H1 (cell line): ENCODE measurements around the gene ADGB. TPM values are rescaled to one million over a fixed set of nuclear protein-coding genes. Genes with fewer than 3 reads are reported as not detected.
A peak's percentile ranks its signal among the peaks of the same experiment; 100 is the strongest.

Experiments used
- CTCF ChIA-PET: fragments of 300-600 bp; sonication (Branson Sonifier 250); formaldehyde crosslinking; loops from one replicate; lab custom pipeline; 2021; ENCODE audit not compliant: partially characterized antibody; lab: Charles Lee
- POLR2A ChIA-PET: fragments of 300-600 bp; sonication (Branson Sonifier 250); formaldehyde crosslinking; loops from one replicate; lab custom pipeline; 2021; ENCODE audit warnings: inconsistent platforms; ENCODE audit not compliant: partially characterized antibody; lab: Charles Lee
- DNase-seq, 2 experiments: peaks; one replicate each; pipeline versions ENCODE4 v3.0.0 to v3.0.0-alpha.2; 2010 to 2022; ENCODE audit warnings: low spot score in 2 of 2, low read depth in 1 of 2, mixed read lengths in 1 of 2
- FAIRE-seq: peaks from 2 replicates; lab custom pipeline; 2011; peaks lifted over from hg19 to GRCh38; lab: Jason Lieb, UNC
- H2AFZ ChIP-seq: 2 replicates; pipeline ENCODE4 v1.8.1; 2012; ENCODE audit warnings: low read length, inconsistent platforms
- H2AK5ac ChIP-seq: 2 replicates; pipeline ENCODE4 v1.6.1; 2013; ENCODE audit warnings: low read depth, low read length
- H2BK120ac ChIP-seq: replicated peaks from 2 replicates; pipeline ENCODE3; 2013; ENCODE audit warnings: low read depth, low read length, inconsistent platforms
- H2BK12ac ChIP-seq: 2 replicates; pipeline ENCODE4 v1.6.1; 2013; ENCODE audit warnings: low read depth, low read length
- H2BK15ac ChIP-seq: 2 replicates; pipeline ENCODE4 v1.6.1; 2013; ENCODE audit warnings: low read length
- H2BK20ac ChIP-seq: 2 replicates; pipeline ENCODE4 v1.6.1; 2013; ENCODE audit warnings: low read length
- H2BK5ac ChIP-seq: 2 replicates; pipeline ENCODE4 v1.6.1; 2013; ENCODE audit warnings: low read depth, low read length
- H3K14ac ChIP-seq: 2 replicates; pipeline ENCODE4 v1.6.1; 2013; ENCODE audit warnings: inconsistent platforms; ENCODE audit not compliant: insufficient read length
- H3K18ac ChIP-seq: 2 replicates; pipeline ENCODE4 v1.6.1; 2013; ENCODE audit warnings: low read length; ENCODE audit errors: extremely low read depth
- H3K23ac ChIP-seq: 2 replicates; pipeline ENCODE4 v1.6.1; 2013; ENCODE audit warnings: inconsistent platforms; ENCODE audit not compliant: insufficient read length
- H3K23me2 ChIP-seq: 2 replicates; pipeline ENCODE4 v1.6.1; 2013; ENCODE audit warnings: low read depth, low read length
- H3K27ac ChIP-seq: 2 replicates; pipeline ENCODE4 v1.6.1; 2011; ENCODE audit warnings: low read depth, low read length, inconsistent platforms
- H3K27me3 ChIP-seq, 4 experiments: replicated peaks in 1 of 4; 1 replicate in 1 of 4; 2 replicates in 3 of 4; pipeline versions ENCODE4 v1.6.1 to v1.8.1; 2011 to 2013; ENCODE audit warnings: low read length in 3 of 4, mild to moderate bottlenecking in 3 of 4, inconsistent platforms in 2 of 4, mixed read lengths in 2 of 4, moderate library complexity in 1 of 4; ENCODE audit not compliant: control insufficient read depth in 3 of 4, insufficient read depth in 3 of 4; ENCODE audit errors: extremely low read depth in 1 of 4
- H3K36me3 ChIP-seq, 4 experiments: 2 replicates each; pipeline versions ENCODE4 v1.6.1 to v1.8.1; 2011 to 2013; ENCODE audit warnings: mild to moderate bottlenecking in 4 of 4, low read length in 3 of 4, moderate library complexity in 2 of 4, control low read depth in 1 of 4, inconsistent platforms in 1 of 4; ENCODE audit not compliant: insufficient read depth in 4 of 4, control insufficient read depth in 2 of 4
- H3K4ac ChIP-seq: replicated peaks from 2 replicates; pipeline ENCODE3; 2013; ENCODE audit warnings: low read length, low read depth, mixed read lengths, inconsistent platforms; ENCODE audit not compliant: insufficient read length
- H3K4me1 ChIP-seq, 4 experiments: replicated peaks in 1 of 4; 1 replicate in 1 of 4; 2 replicates in 3 of 4; pipeline versions ENCODE4 v1.6.1 to v1.8.1; 2011 to 2013; ENCODE audit warnings: low read length in 3 of 4, inconsistent platforms in 2 of 4, mixed read lengths in 1 of 4; ENCODE audit not compliant: insufficient read depth in 4 of 4, control insufficient read depth in 3 of 4
- H3K4me2 ChIP-seq, 2 experiments: 2 replicates each; pipeline versions ENCODE4 v1.6.1 to v1.8.1; 2011 to 2013; ENCODE audit warnings: low read depth in 2 of 2, low read length in 2 of 2, control low read depth in 1 of 2, inconsistent platforms in 1 of 2, mild to moderate bottlenecking in 1 of 2; ENCODE audit not compliant: insufficient read depth in 1 of 2
- H3K4me3 ChIP-seq, 4 experiments: fragments of 200-600, 300-600 bp in 1 of 4; sonication (generic), shearing (Covaris generic), sonication (Bioruptor Twin) in 1 of 4; 2 replicates each; pipeline versions ENCODE4 v1.5.1 to v1.8.1; 2011 to 2016; ENCODE audit warnings: low read length in 4 of 4, low read depth in 3 of 4, control low read depth in 2 of 4, inconsistent platforms in 2 of 4, mild to moderate bottlenecking in 2 of 4, mixed read lengths in 1 of 4, moderate library complexity in 1 of 4; ENCODE audit not compliant: insufficient read depth in 2 of 4; ENCODE audit errors: extremely low read depth in 1 of 4
- H3K56ac ChIP-seq: replicated peaks from 2 replicates; pipeline ENCODE3; 2013; ENCODE audit warnings: low read depth, mild to moderate bottlenecking, mixed read lengths, low read length, inconsistent platforms; ENCODE audit not compliant: insufficient read length
- H3K79me1 ChIP-seq: 2 replicates; pipeline ENCODE4 v1.6.1; 2013; ENCODE audit warnings: low read depth, low read length, control low read depth
- H3K79me2 ChIP-seq, 2 experiments: 2 replicates each; pipeline versions ENCODE4 v1.6.1 to v1.8.1; 2012 to 2013; ENCODE audit warnings: low read length in 2 of 2, mild to moderate bottlenecking in 2 of 2, inconsistent platforms in 1 of 2; ENCODE audit not compliant: insufficient read depth in 2 of 2, control insufficient read depth in 1 of 2
- H3K9ac ChIP-seq, 4 experiments: replicated peaks in 1 of 4; 1 replicate in 1 of 4; 2 replicates in 3 of 4; pipeline versions ENCODE4 v1.6.1 to v1.8.1; 2011 to 2013; ENCODE audit warnings: low read depth in 3 of 4, low read length in 3 of 4, control low read depth in 2 of 4, mild to moderate bottlenecking in 2 of 4, moderate library complexity in 2 of 4, inconsistent platforms in 1 of 4; ENCODE audit errors: extremely low read depth in 1 of 4
- H3K9me3 ChIP-seq, 2 experiments: 2 replicates each; pipeline versions ENCODE4 v1.6.1 to v1.8.1; 2012 to 2013; ENCODE audit warnings: mild to moderate bottlenecking in 2 of 2, moderate library complexity in 2 of 2, control low read depth in 1 of 2, inconsistent platforms in 1 of 2, low read depth in 1 of 2, low read length in 1 of 2, mixed read lengths in 1 of 2; ENCODE audit not compliant: insufficient read depth in 2 of 2
- H4K20me1 ChIP-seq, 2 experiments: replicated peaks in 1 of 2; 2 replicates each; pipeline versions ENCODE3 to v1.8.1; 2011 to 2013; ENCODE audit warnings: inconsistent platforms in 2 of 2, low read length in 2 of 2, mild to moderate bottlenecking in 1 of 2; ENCODE audit not compliant: insufficient read depth in 2 of 2, control insufficient read depth in 1 of 2
- H4K5ac ChIP-seq: 2 replicates; pipeline ENCODE4 v1.6.1; 2013; ENCODE audit warnings: low read length, low read depth, mixed read lengths, inconsistent platforms; ENCODE audit not compliant: insufficient read length
- H4K8ac ChIP-seq: 2 replicates; pipeline ENCODE4 v1.8.0; 2013; ENCODE audit warnings: mild to moderate bottlenecking, moderate library complexity, low read length, inconsistent platforms; ENCODE audit not compliant: insufficient read depth; ENCODE audit errors: extremely low read depth
- H4K91ac ChIP-seq: replicated peaks from 2 replicates; pipeline ENCODE3; 2013; ENCODE audit warnings: low read length, mixed read lengths, inconsistent platforms; ENCODE audit not compliant: insufficient read length
- CREB1 ChIP-seq: IDR thresholded peaks from 2 replicates; pipeline ENCODE4 v1.6.1; 2012; ENCODE audit warnings: inconsistent platforms
- EP300 ChIP-seq, 2 experiments: IDR thresholded peaks; 1 replicate in 1 of 2; 2 replicates in 1 of 2; pipeline ENCODE4 v1.6.1; 2011 to 2012; ENCODE audit warnings: low read depth in 2 of 2, low read length in 2 of 2, mild to moderate bottlenecking in 2 of 2, borderline replicate concordance in 1 of 2, inconsistent platforms in 1 of 2, moderate library complexity in 1 of 2
- PHF8 ChIP-seq: fragments of 200-600 bp; sonication (generic); conservative IDR thresholded peaks from 2 replicates; pipeline ENCODE4 v1.7.1; 2012; ENCODE audit warnings: low read depth, mild to moderate bottlenecking, inconsistent platforms, low read length, moderate library complexity
- SIRT6 ChIP-seq: IDR thresholded peaks from one replicate; pipeline ENCODE4 v1.7.1; 2012; ENCODE audit warnings: low read length, inconsistent platforms
- WGBS, 2 experiments: shearing (Covaris generic) in 1 of 2; methylation state at CpG; one replicate each; pipeline versions ENCODE4 v1.1.6 to v1.1.7; 2013 to 2015; ENCODE audit warnings: low lambda C conversion rate in 2 of 2, mixed read lengths in 2 of 2, inconsistent platforms in 1 of 2, low coverage in 1 of 2, missing lambda C conversion rate in 1 of 2; ENCODE audit not compliant: insufficient replicate concordance in 2 of 2, insufficient coverage in 1 of 2, insufficient read length in 1 of 2; ENCODE audit errors: extremely low coverage in 1 of 2, missing lambda C conversion rate in 1 of 2; 5-methylcytosine and 5-hydroxymethylcytosine counted together
- polyA plus RNA-seq, 7 experiments: library from polyadenylated mRNA; depleted of rRNA in 3 of 7; stranded (reverse) in 5 of 7; unstranded in 2 of 7; fragments of >200 nt in 5 of 7; fragments of 200-250 nt in 2 of 7; gene quantifications; 1 replicate in 5 of 7; 2 replicates in 1 of 7; 4 replicates in 1 of 7; pipeline versions ENCODE4 v1.2.1 to v1.2.3, GENCODE V29; 2011 to 2013; ENCODE audit warnings: missing spikeins in 2 of 7, mixed read lengths in 2 of 7
- total RNA-seq: library from RNA; stranded (reverse); fragmentation: NEBNext Ultra II Directional; extraction: Animal tissue kit (Norgen Biotek cat#: 25700); gene quantifications from 2 replicates; pipeline ENCODE4 v1.2.1, GENCODE V29; 2021

The ADGB gene
- total and polyA plus RNA-seq, 2 of the 8 experiments (the other 6 are each of a cell fraction or from before 2014, with no cell fraction given), result not detected

DNA sequence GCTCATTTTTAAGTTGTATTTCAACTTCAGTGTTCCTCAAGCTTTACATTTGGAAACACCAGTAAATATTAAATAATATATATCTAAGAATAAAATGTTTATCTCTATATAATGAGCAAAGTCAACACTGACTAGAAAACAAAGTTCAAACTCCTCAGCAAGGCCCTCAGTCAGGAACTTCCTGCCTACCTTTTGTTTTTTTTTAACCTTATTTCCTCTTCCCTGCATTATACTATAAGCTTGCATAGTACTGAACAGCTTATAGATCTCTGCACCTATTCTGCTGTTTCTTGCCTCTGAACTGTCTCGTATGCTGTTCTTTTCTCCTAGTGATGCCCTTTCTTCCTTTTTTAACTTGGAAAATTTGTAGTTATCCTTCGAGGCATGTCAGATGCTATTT is 29.6 kb downstream of the ADGB start:
- WGBS, 2 experiments, result 84% methylated on average over 2 of the region's 2 CpGs; no CpG with 5 or more reads in 1 of the 2 experiments

More for the DNA sequence above, 29.6 kb downstream of the ADGB start:
- Histone ChIP-seq H2BK15ac (no peak overlapping the region), H2AK5ac (no peak overlapping the region), H3K79me2 (no peaks in the 10 kb centered on the region), H3K36me3 (no peaks in the 10 kb centered on the region), H3K9ac (no peak overlapping the region), H3K27me3 (no peaks in the 10 kb centered on the region), H3K23ac (no peak overlapping the region), H3K56ac (no peak overlapping the region), H3K4me1 (no peaks in the 10 kb centered on the region), H4K91ac (no peak overlapping the region), H3K4me2 (no peak overlapping the region), H3K18ac (no peak overlapping the region), H4K5ac (no peak overlapping the region), H3K23me2 (no peaks in the 10 kb centered on the region), H3K4me3 (no peak overlapping the region), H4K8ac (no peak overlapping the region), H2BK5ac (no peak overlapping the region), H4K20me1 (no peaks in the 10 kb centered on the region), H3K9me3 (no peaks in the 10 kb centered on the region), H2AFZ (0 out of 2 replicates have a peak overlapping the region, but pooled peaks have one; percentile 4), H2BK20ac (no peak overlapping the region), H2BK120ac (no peak overlapping the region), H3K4ac (no peak overlapping the region), H3K27ac (no peak overlapping the region), H3K79me1 (no peaks in the 10 kb centered on the region), H2BK12ac (no peak overlapping the region), H3K14ac (no peak overlapping the region)
- no peak for FAIRE-seq
- POLR2A ChIA-PET, result no interaction called here
- no peak for TF ChIP-seq SIRT6
- no peak for TF ChIP-seq EP300 (IDR thresholded peaks at IDR 0.05; ENCODE audit: borderline replicate concordance in 1 of 2, low read depth in 2 of 2, low read length in 2 of 2)
- TF ChIP-seq PHF8, result no peak
- TF ChIP-seq CREB1, result no peak
- CTCF ChIA-PET, result interaction anchor here (0.7 kb wide), 1 partner anchor 8 kb away, joined by 3 read pairs; no protein-coding TSS in a partner anchor
- no peak for DNase-seq
